ENCODE measurements around the gene BCL2L14.

- TF ChIP-seq, protein P1, sequence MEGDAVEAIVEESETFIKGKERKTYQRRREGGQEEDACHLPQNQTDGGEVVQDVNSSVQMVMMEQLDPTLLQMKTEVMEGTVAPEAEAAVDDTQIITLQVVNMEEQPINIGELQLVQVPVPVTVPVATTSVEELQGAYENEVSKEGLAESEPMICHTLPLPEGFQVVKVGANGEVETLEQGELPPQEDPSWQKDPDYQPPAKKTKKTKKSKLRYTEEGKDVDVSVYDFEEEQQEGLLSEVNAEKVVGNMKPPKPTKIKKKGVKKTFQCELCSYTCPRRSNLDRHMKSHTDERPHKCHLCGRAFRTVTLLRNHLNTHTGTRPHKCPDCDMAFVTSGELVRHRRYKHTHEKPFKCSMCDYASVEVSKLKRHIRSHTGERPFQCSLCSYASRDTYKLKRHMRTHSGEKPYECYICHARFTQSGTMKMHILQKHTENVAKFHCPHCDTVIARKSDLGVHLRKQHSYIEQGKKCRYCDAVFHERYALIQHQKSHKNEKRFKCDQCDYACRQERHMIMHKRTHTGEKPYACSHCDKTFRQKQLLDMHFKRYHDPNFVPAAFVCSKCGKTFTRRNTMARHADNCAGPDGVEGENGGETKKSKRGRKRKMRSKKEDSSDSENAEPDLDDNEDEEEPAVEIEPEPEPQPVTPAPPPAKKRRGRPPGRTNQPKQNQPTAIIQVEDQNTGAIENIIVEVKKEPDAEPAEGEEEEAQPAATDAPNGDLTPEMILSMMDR (IDR thresholded peaks at IDR 0.05) = no peak
- no peak for TF ChIP-seq NFYB (CRISPR knock-in tag; conservative IDR thresholded peaks at IDR 0.05; ENCODE audit: low read depth)
- TF ChIP-seq ZNF416 (CRISPR knock-in tag; IDR thresholded peaks at IDR 0.05) = no peak
- no peak for TF ChIP-seq ETV6 (CRISPR knock-in tag; IDR thresholded peaks at IDR 0.05)
- no peak for TF ChIP-seq HMGXB4 (CRISPR knock-in tag; IDR thresholded peaks at IDR 0.05)
- TF ChIP-seq NR1H2 (CRISPR knock-in tag; IDR thresholded peaks at IDR 0.05) = no peak
- no peak for TF ChIP-seq TEAD1 (CRISPR knock-in tag; IDR thresholded peaks at IDR 0.05)
- no peak for TF ChIP-seq JAZF1 (CRISPR knock-in tag; IDR thresholded peaks at IDR 0.05)
Measured at GRCh38 chr12:12036901-12037300, 33.8 kb upstream of the BCL2L14 start.

Data from WTC11 (cell line).